ENCODE results near the gene TMEM187.

TMEM187 gene

GRCh38 chrX:153956044-153956907 lies 16.3 kb upstream of the TMEM187 start:
- H3K9me3 Mint-ChIP-seq, result no peaks in the 10 kb centered on the region
- H3K36me3 Mint-ChIP-seq (ENCODE audit: low read depth), result peaks cover 14% of the 10 kb centered on the region
- H3K27me3 Mint-ChIP-seq (ENCODE audit: low read depth), result no peaks in the 10 kb centered on the region
- H3K27ac Mint-ChIP-seq, result no peak overlapping the region
- peaks cover 2% of the 10 kb centered on the region for H3K4me1 Mint-ChIP-seq (ENCODE audit: low read depth)
- H3K4me3 Mint-ChIP-seq, result no peak overlapping the region

- Mint-ChIP-seq H3K9me3 (no peaks in the 10 kb centered on the region), H3K4me3 (no peak overlapping the region), H3K4me1 (ENCODE audit: low read depth) (peaks cover 2% of the 10 kb centered on the region), H3K36me3 (ENCODE audit: low read depth) (peaks cover 15% of the 10 kb centered on the region), H3K27ac (no peak overlapping the region), H3K27me3 (ENCODE audit: low read depth) (no peaks in the 10 kb centered on the region)
Observed at GRCh38 chrX:153957224-153957623, 15.3 kb upstream of the TMEM187 start.

GRCh38 chrX:153958605-153959004 lies 13.9 kb upstream of the TMEM187 start:
- Mint-ChIP-seq H3K36me3 (ENCODE audit: low read depth) (peaks cover 12% of the 10 kb centered on the region), H3K4me3 (no peak overlapping the region), H3K4me1 (ENCODE audit: low read depth) (peaks cover 2% of the 10 kb centered on the region), H3K27me3 (ENCODE audit: low read depth) (no peaks in the 10 kb centered on the region), H3K9me3 (no peaks in the 10 kb centered on the region), H3K27ac (no peak overlapping the region)

GRCh38 chrX:153959649-153960048 lies 12.9 kb upstream of the TMEM187 start:
- Mint-ChIP-seq H3K4me1 (ENCODE audit: low read depth) (peaks cover 2% of the 10 kb centered on the region), H3K27me3 (ENCODE audit: low read depth) (no peaks in the 10 kb centered on the region), H3K36me3 (ENCODE audit: low read depth) (peaks cover 12% of the 10 kb centered on the region), H3K4me3 (no peak overlapping the region), H3K9me3 (no peaks in the 10 kb centered on the region), H3K27ac (no peak overlapping the region)

- peaks cover 12% of the 10 kb centered on the region for H3K36me3 Mint-ChIP-seq (ENCODE audit: low read depth)
Observed at GRCh38 chrX:153960077-153960476, 12.5 kb upstream of the TMEM187 start.

GRCh38 chrX:153960786-153961185 lies 11.8 kb upstream of the TMEM187 start:
- Mint-ChIP-seq H3K36me3 (ENCODE audit: low read depth) (peaks cover 10% of the 10 kb centered on the region), H3K9me3 (no peaks in the 10 kb centered on the region), H3K27me3 (ENCODE audit: low read depth) (no peaks in the 10 kb centered on the region), H3K27ac (no peak overlapping the region), H3K4me3 (no peak overlapping the region), H3K4me1 (ENCODE audit: low read depth) (peaks cover under 1% of the 10 kb centered on the region)

More at GRCh38 chrX:153960077-153960476, 12.5 kb upstream of the TMEM187 start:
- no peaks in the 10 kb centered on the region for H3K27me3 Mint-ChIP-seq (ENCODE audit: low read depth)
- no peak overlapping the region for H3K4me3 Mint-ChIP-seq
- peaks cover 2% of the 10 kb centered on the region for H3K4me1 Mint-ChIP-seq (ENCODE audit: low read depth)
- H3K9me3 Mint-ChIP-seq, result no peaks in the 10 kb centered on the region
- H3K27ac Mint-ChIP-seq, result no peak overlapping the region

- Mint-ChIP-seq H3K36me3 (ENCODE audit: low read depth) (peaks cover 9% of the 10 kb centered on the region), H3K4me3 (no peak overlapping the region), H3K4me1 (ENCODE audit: low read depth) (peaks cover 3% of the 10 kb centered on the region), H3K27ac (no peak overlapping the region), H3K9me3 (no peaks in the 10 kb centered on the region), H3K27me3 (ENCODE audit: low read depth) (no peaks in the 10 kb centered on the region)
Observed at GRCh38 chrX:153961292-153961691, 11.3 kb upstream of the TMEM187 start.

GRCh38 chrX:153963546-153963945 lies 9.0 kb upstream of the TMEM187 start:
- Mint-ChIP-seq H3K36me3 (ENCODE audit: low read depth) (peaks cover 13% of the 10 kb centered on the region), H3K4me1 (ENCODE audit: low read depth) (peaks cover 20% of the 10 kb centered on the region), H3K27me3 (ENCODE audit: low read depth) (no peaks in the 10 kb centered on the region), H3K9me3 (no peaks in the 10 kb centered on the region), H3K4me3 (no peak overlapping the region), H3K27ac (no peak overlapping the region)

GRCh38 chrX:153964105-153964504 lies 8.4 kb upstream of the TMEM187 start:
- Mint-ChIP-seq H3K36me3 (ENCODE audit: low read depth) (peaks cover 13% of the 10 kb centered on the region), H3K4me3 (no peak overlapping the region), H3K9me3 (no peaks in the 10 kb centered on the region), H3K4me1 (ENCODE audit: low read depth) (peaks cover 20% of the 10 kb centered on the region), H3K27me3 (ENCODE audit: low read depth) (no peaks in the 10 kb centered on the region), H3K27ac (no peak overlapping the region)

GRCh38 chrX:153965406-153965805 lies 7.1 kb upstream of the TMEM187 start:
- Mint-ChIP-seq H3K4me1 (ENCODE audit: low read depth) (peaks cover 20% of the 10 kb centered on the region), H3K27ac (peak overlapping the region; percentile 62), H3K36me3 (ENCODE audit: low read depth) (peaks cover 18% of the 10 kb centered on the region)

GRCh38 chrX:153966283-153966688 lies 6.3 kb upstream of the TMEM187 start:
- H3K9me3 Mint-ChIP-seq, result no peaks in the 10 kb centered on the region
- H3K27me3 Mint-ChIP-seq (ENCODE audit: low read depth), result no peaks in the 10 kb centered on the region
- H3K4me1 Mint-ChIP-seq (ENCODE audit: low read depth), result peaks cover 20% of the 10 kb centered on the region
- peak overlapping the region; percentile 100 for H3K4me3 Mint-ChIP-seq
- H3K36me3 Mint-ChIP-seq (ENCODE audit: low read depth), result peaks cover 17% of the 10 kb centered on the region
- peak overlapping the region; percentile 52 for H3K27ac Mint-ChIP-seq

More at GRCh38 chrX:153965406-153965805, 7.1 kb upstream of the TMEM187 start:
- Mint-ChIP-seq H3K4me3 (no peak overlapping the region), H3K27me3 (ENCODE audit: low read depth) (no peaks in the 10 kb centered on the region), H3K9me3 (no peaks in the 10 kb centered on the region)

GRCh38 chrX:153966841-153967535 lies 5.6 kb upstream of the TMEM187 start:
- H3K27me3 Mint-ChIP-seq (ENCODE audit: low read depth), result no peaks in the 10 kb centered on the region
- peaks cover 20% of the 10 kb centered on the region for H3K4me1 Mint-ChIP-seq (ENCODE audit: low read depth)
- peak overlapping the region; percentile 98 for H3K27ac Mint-ChIP-seq
- H3K36me3 Mint-ChIP-seq (ENCODE audit: low read depth), result peaks cover 18% of the 10 kb centered on the region
- H3K4me3 Mint-ChIP-seq, result peak overlapping the region; percentile 100
- no peaks in the 10 kb centered on the region for H3K9me3 Mint-ChIP-seq

- H3K27me3 Mint-ChIP-seq (ENCODE audit: low read depth), result no peaks in the 10 kb centered on the region
- peaks cover 17% of the 10 kb centered on the region for H3K36me3 Mint-ChIP-seq (ENCODE audit: low read depth)
- no peaks in the 10 kb centered on the region for H3K9me3 Mint-ChIP-seq
Observed at GRCh38 chrX:153967536-153968224, 4.9 kb upstream of the TMEM187 start.

GRCh38 chrX:153968255-153968654 lies 4.3 kb upstream of the TMEM187 start:
- H3K27ac Mint-ChIP-seq, result peak overlapping the region; percentile 98
- no peaks in the 10 kb centered on the region for H3K27me3 Mint-ChIP-seq (ENCODE audit: low read depth)
- peaks cover 17% of the 10 kb centered on the region for H3K36me3 Mint-ChIP-seq (ENCODE audit: low read depth)
- no peaks in the 10 kb centered on the region for H3K9me3 Mint-ChIP-seq
- H3K4me3 Mint-ChIP-seq, result peak overlapping the region; percentile 100
- peaks cover 23% of the 10 kb centered on the region for H3K4me1 Mint-ChIP-seq (ENCODE audit: low read depth)

More at GRCh38 chrX:153967536-153968224, 4.9 kb upstream of the TMEM187 start:
- H3K4me1 Mint-ChIP-seq (ENCODE audit: low read depth), result peaks cover 20% of the 10 kb centered on the region
- H3K4me3 Mint-ChIP-seq, result peak overlapping the region; percentile 100
- H3K27ac Mint-ChIP-seq, result peak overlapping the region; percentile 98
